A549 treated with Hydrocortisone at 1 μM for 4 hours (cell line): ENCODE measurements around the gene NDC80. TPM values are rescaled to one million over a fixed set of nuclear protein-coding genes. Genes with fewer than 3 reads are reported as not detected.

ENCODE experiments used
- total RNA-seq: library from RNA; stranded (reverse); fragments of 200-300 nt; extraction: Qiagen RNA extraction; gene quantifications from 5 replicates; pipeline ENCODE4 v1.2.3, GENCODE V29; 2022

NDC80 gene
- 10.7 to 14.3 TPM (median 13.6 TPM) in 5 replicates for total RNA-seq

DNA sequence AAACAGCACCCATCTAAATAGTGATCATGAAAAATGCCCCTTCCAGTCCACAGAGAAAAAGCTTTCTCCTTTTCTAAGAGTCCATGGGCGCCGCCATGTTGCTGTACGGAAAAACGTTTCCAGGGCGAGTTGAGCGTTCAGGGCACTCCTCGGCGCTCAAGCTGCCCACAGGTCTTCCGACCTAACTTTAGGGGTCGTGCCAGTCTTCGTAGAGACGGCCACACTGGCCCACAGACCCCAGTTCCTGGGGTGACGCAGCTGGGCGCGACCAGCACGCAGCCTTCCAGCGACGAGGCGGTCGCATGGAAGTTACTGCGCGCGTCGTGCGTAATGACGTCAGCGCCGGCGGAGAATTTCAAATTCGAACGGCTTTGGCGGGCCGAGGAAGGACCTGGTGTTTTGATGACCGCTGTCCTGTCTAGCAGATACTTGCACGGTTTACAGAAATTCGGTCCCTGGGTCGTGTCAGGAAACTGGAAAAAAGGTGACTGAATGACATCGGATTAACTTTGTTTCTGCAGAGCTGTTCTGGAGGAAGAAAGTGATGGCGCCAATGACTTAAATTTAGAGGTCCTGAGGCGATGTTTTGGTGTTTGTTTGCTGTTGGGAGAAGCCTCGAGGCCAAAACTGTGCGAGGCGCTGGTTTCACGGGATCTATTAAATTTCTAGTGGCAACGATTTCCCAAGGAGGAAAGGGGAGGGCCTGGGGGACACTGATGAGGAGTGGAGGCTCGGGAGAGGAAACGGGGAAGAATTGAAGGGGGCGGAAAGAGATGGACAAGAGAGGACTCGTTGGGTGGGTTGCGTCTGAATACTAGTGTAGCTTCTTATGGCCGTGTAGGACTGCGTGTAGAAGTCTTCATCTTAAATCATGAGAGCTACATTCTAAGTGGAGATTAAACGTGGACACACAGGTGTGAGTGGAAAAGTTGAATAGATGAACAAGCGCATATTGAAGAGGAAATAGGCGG lies at the start of gene NDC80, which contains the start of gene METTL4:
TSS of gene NDC80 (plus strand) at position 358 of the 971 bp plus-strand sequence. CDS start 1,429 bp downstream, outside the sequence.
TSS of gene METTL4 (minus strand) at position 306 of the 971 bp plus-strand sequence. CDS start 4,289 bp downstream, outside the sequence.

DNA sequence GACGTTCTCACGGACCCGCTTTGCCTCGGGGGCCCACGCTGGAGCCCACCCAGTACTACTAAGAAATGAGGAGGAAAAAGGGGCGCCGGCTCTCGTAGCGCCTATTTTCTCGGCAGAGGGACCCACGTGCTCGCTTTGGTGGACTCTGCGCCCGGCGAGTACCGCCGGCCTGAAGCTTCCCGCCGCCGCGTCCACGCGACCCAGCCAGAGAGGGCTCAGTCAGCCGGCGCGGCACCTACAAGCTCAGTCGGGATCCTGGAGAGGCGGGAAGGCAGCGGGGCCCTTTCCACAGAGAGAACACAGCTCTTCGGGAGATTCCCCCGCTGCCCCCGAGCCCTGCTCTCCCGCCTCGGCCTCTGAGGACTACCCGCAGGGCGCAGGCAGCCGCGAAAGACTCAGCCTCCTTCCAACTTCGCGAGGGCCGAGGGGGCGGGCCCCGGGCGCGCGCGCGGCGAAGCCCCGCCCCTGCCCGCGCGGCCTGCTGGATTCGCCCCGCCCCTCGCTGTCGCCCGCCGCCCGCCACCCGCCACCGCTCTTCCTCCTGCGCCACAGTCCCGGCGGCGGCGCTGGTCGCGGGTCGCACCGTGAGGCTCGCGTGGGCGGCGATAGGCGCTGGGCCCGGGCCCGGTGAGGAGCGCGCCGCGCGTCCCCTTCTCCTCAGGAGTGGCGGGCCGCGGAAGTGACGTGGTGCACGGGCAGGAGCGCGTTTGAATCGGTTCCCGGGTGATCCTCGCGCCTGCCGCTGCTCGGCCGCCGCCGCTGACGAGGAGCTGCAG lies 84.0 kb downstream of the NDC80 start, which contains the start of gene SMCHD1:
TSS of gene SMCHD1 (plus strand) at position 549 of the 776 bp plus-strand sequence. CDS start 350 bp downstream, outside the sequence.

Other genes starting within 250 kb of the NDC80 start
- 4.9 to 7.2 TPM (median 5.2 TPM) in 5 replicates for gene METTL4, start 52 bp upstream of the NDC80 start, total RNA-seq
- gene SMCHD1, start 84.2 kb downstream of the NDC80 start, total RNA-seq, result 12.1 to 23.9 TPM (median 13.6 TPM) in 5 replicates